B cell (primary cell): ENCODE results near the gene MBP. TPM values are rescaled to one million over a fixed set of nuclear protein-coding genes. Genes with fewer than 3 reads are reported as not detected.

Source experiments
- ATAC-seq: fragments of 200-7000 bp; cut with Tn5 transposase; one replicate; pipeline ENCODE4 v1.10.0; 2021; ENCODE audit warnings: low read depth, mild to moderate bottlenecking, moderate number of reproducible peaks, moderate library complexity
- CTCF ChIA-PET: fragments of 350-600 bp; sonication (Branson Sonifier 250); formaldehyde crosslinking; loops from one replicate; lab custom pipeline; 2021; ENCODE audit warnings: antibody characterized with exemption, inconsistent platforms; lab: Charles Lee
- POLR2A ChIA-PET: fragments of 350-600 bp; sonication (Branson Sonifier 250); formaldehyde crosslinking; loops from one replicate; lab custom pipeline; 2021; ENCODE audit warnings: antibody characterized with exemption; lab: Charles Lee
- DNase-seq: peaks from one replicate; pipeline ENCODE4 v3.0.0; 2013
- H2AFZ ChIP-seq: 2 replicates; pipeline ENCODE4 v1.6.1; 2012; ENCODE audit warnings: mild to moderate bottlenecking, low read depth, low read length; ENCODE audit not compliant: insufficient read depth, poor library complexity, severe bottlenecking
- H3K27ac ChIP-seq, 2 donors: 1 replicate in 1 of 2; 2 replicates in 1 of 2; pipeline ENCODE4 v1.5.1; 2012 to 2013; ENCODE audit warnings: low read length in 2 of 2, mild to moderate bottlenecking in 2 of 2, moderate library complexity in 1 of 2
- H3K27me3 ChIP-seq, 4 experiments: fragments of 200-600 bp in 1 of 4; sonication (generic) in 1 of 4; replicated peaks in 1 of 4; 1 replicate in 2 of 4; 2 replicates in 2 of 4; pipeline versions ENCODE4 v1.6.1 to v1.7.0; 2013 to 2016; ENCODE audit warnings: low read length in 3 of 4, mild to moderate bottlenecking in 2 of 4, mixed read lengths in 1 of 4, moderate library complexity in 1 of 4; ENCODE audit not compliant: insufficient read depth in 4 of 4, control insufficient read depth in 3 of 4; ENCODE audit errors: control extremely low read depth in 1 of 4
- H3K36me3 ChIP-seq, 2 experiments: replicated peaks in 1 of 2; 1 replicate in 1 of 2; 2 replicates in 1 of 2; pipeline versions ENCODE4 v1.6.1 to v1.7.1; 2013; ENCODE audit warnings: low read length in 1 of 2; ENCODE audit not compliant: insufficient read depth in 2 of 2, control insufficient read depth in 1 of 2; ENCODE audit errors: control extremely low read depth in 1 of 2, extremely low read depth in 1 of 2
- H3K4me1 ChIP-seq, 2 donors: fragments of 200-600 bp in 1 of 2; sonication (generic) in 1 of 2; 1 replicate in 1 of 2; 2 replicates in 1 of 2; pipeline versions ENCODE4 v1.5.1 to v1.6.1; 2013 to 2017; ENCODE audit warnings: low read length in 2 of 2; ENCODE audit not compliant: control insufficient read depth in 2 of 2, insufficient read depth in 2 of 2
- H3K4me2 ChIP-seq: replicated peaks from 2 replicates; pipeline ENCODE3; 2012; ENCODE audit warnings: mild to moderate bottlenecking, low read depth, low read length; ENCODE audit not compliant: poor library complexity, severe bottlenecking
- H3K4me3 ChIP-seq, 5 experiments: fragments of 200-600 bp in 1 of 5; sonication (generic) in 1 of 5; 1 replicate in 3 of 5; 2 replicates in 2 of 5; pipeline versions ENCODE4 v1.5.1 to v1.7.0; 2011 to 2016; ENCODE audit warnings: low read length in 4 of 5, mild to moderate bottlenecking in 4 of 5, low read depth in 2 of 5, control low read depth in 1 of 5, moderate library complexity in 1 of 5; ENCODE audit not compliant: insufficient read depth in 1 of 5; ENCODE audit errors: control extremely low read depth in 1 of 5, extremely low read depth in 1 of 5
- H3K79me2 ChIP-seq: fragments of 200-600 bp; sonication (generic); one replicate; pipeline ENCODE4 v1.6.0; 2016; ENCODE audit warnings: low read length; ENCODE audit not compliant: control insufficient read depth, insufficient read depth
- H3K9ac ChIP-seq: fragments of 200-600 bp; sonication (generic); 2 replicates; pipeline ENCODE4 v1.6.1; 2017; ENCODE audit warnings: mild to moderate bottlenecking, low read length, moderate library complexity
- H3K9me3 ChIP-seq, 3 donors: one replicate each; pipeline versions ENCODE4 v1.6.1 to v1.7.1; 2013; ENCODE audit warnings: low read length in 2 of 3; ENCODE audit not compliant: control insufficient read depth in 2 of 3, insufficient read depth in 1 of 3; ENCODE audit errors: control extremely low read depth in 1 of 3
- H4K20me1 ChIP-seq: 2 replicates; pipeline ENCODE4 v1.6.0; 2012; ENCODE audit warnings: mild to moderate bottlenecking, low read length; ENCODE audit not compliant: insufficient read depth, control insufficient read depth, poor library complexity, severe bottlenecking
- H3K27ac Mint-ChIP-seq: one replicate; pipeline ENCODE4 v1.8.0; 2021; ENCODE audit warnings: mixed read lengths
- H3K27me3 Mint-ChIP-seq: one replicate; pipeline ENCODE4 v1.8.0; 2021; ENCODE audit warnings: mixed read lengths
- H3K4me1 Mint-ChIP-seq: one replicate; pipeline ENCODE4 v1.8.0; 2021; ENCODE audit warnings: mixed read lengths
- H3K4me3 Mint-ChIP-seq: one replicate; pipeline ENCODE4 v1.8.0; 2021; ENCODE audit warnings: mixed read lengths
- H3K9me3 Mint-ChIP-seq: one replicate; pipeline ENCODE4 v1.8.0; 2022; ENCODE audit warnings: mixed read lengths; ENCODE audit not compliant: insufficient read depth
- EZH2 ChIP-seq: IDR thresholded peaks from 2 replicates; pipeline ENCODE4 v1.6.1; 2012; ENCODE audit warnings: borderline replicate concordance, low read depth, mild to moderate bottlenecking, moderate library complexity, low read length; ENCODE audit not compliant: insufficient read depth, poor library complexity, severe bottlenecking
- WGBS: methylation state at CpG from one replicate; pipeline ENCODE4 v1.1.5; 2013; ENCODE audit warnings: missing lambda C conversion rate; ENCODE audit not compliant: insufficient coverage; 5-methylcytosine and 5-hydroxymethylcytosine counted together
- intact Hi-C: fragments of 100-400 bp; cut with micrococcal nuclease; formaldehyde crosslinking; loops from one replicate; pipeline ENCODE4 v1.10.0; 2022
- polyA plus RNA-seq: library from polyadenylated mRNA; depleted of rRNA; stranded (reverse); fragments of >200 nt; gene quantifications from 2 replicates; pipeline ENCODE4 v1.2.3, GENCODE V29; 2012
- total RNA-seq, 2 donors: library from RNA; stranded (reverse); fragments of 120-200 nt in 1 of 2; gene quantifications; 1 replicate in 1 of 2; 2 replicates in 1 of 2; pipeline versions ENCODE4 v1.2.3 to v1.2.4, GENCODE V29; 2013 to 2022
- TF ChIP-seq, protein P1 (sequence below): fragments of 200-600 bp; IDR thresholded peaks from one replicate; pipeline ENCODE4 v1.8.0; 2022; ENCODE audit warnings: antibody characterized with exemption, mild to moderate bottlenecking

MBP gene
- total and polyA plus RNA-seq, 2 donors (not counting 1 experiment from before 2014, with no cell fraction given), result 30.1 to 192 TPM

DNA sequence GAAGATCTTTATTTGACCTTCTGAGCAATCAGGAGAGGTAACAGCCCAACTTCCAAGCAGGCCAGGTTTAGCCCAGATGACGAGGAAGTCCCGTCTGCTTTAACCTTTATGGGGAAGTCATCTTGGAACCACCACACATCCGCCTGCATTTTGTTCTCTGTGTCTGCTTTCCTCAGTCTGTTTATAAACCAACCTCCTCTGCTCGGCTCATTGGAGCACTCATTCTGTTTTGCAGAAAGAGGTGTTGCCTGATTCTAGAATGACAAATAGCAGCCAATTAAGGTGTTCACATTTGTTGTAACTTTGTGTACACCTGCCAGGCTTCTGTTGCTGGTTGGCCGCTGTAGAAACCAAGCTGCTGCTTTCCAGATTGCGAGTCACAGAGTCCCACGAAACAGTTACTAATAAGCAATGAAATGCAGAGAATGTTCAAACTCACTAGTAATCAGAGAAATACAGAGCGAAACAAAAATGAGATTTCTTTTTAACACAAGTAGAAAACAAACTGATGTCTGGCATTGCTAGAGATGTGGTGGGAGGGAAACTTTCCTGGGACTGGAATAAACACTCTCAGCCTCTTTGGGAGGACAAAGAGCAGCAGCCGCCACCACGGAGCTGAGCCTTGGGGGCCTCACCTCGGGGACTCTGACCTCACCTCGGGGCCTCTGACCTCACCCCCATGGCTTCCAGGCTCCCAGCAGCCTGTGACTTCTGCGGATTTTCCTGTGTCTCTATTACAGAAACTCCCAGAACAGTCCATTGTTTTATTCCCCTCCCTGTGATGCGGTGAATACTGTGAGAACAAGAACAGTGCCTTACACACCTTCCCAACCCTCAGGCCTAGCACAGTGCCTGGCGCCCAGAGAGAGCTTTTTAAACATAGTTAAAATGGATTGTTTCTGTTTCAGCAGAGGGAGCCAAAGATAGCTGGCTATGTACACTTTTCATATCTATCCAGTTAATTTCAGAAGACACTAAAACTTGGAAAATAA lies 64.0 kb downstream of the MBP start:
- Histone ChIP-seq H3K27ac (peak overlapping the region; percentile 77 to 97), H2AFZ (peak overlapping the region; percentile 19), H3K27me3 (no peaks in the 10 kb centered on the region), H3K9me3 (peaks cover 0 to 6% (median 0%) of the 10 kb centered on the region in 3 donors), H3K36me3 (peaks cover 4 to 29% of the 10 kb centered on the region in 2 experiments), H3K4me2 (peak overlapping the region; percentile 64), H3K4me1 (peaks cover 60 to 73% of the 10 kb centered on the region in 2 donors), H3K4me3 (peak overlapping the region in 1 of 5 experiments; percentile 49), H3K9ac (peak overlapping the region; percentile 19), H4K20me1 (no peaks in the 10 kb centered on the region), H3K79me2 (peaks cover 63% of the 10 kb centered on the region)
- intact Hi-C loops, result loop anchor here (2.0 to 10.0 kb wide), 4 partner anchors 34 to 574 kb away; partner anchors contain the start of gene ZNF516
- H3K9me3 Mint-ChIP-seq, result no peaks in the 10 kb centered on the region
- H3K4me1 Mint-ChIP-seq, result peaks cover 97% of the 10 kb centered on the region
- ATAC-seq, result peak; percentile 35
- H3K4me3 Mint-ChIP-seq, result peak overlapping the region; percentile 82
- peak overlapping the region; percentile 98 for H3K27ac Mint-ChIP-seq
- no peak for TF ChIP-seq EZH2
- TF ChIP-seq, protein P1, sequence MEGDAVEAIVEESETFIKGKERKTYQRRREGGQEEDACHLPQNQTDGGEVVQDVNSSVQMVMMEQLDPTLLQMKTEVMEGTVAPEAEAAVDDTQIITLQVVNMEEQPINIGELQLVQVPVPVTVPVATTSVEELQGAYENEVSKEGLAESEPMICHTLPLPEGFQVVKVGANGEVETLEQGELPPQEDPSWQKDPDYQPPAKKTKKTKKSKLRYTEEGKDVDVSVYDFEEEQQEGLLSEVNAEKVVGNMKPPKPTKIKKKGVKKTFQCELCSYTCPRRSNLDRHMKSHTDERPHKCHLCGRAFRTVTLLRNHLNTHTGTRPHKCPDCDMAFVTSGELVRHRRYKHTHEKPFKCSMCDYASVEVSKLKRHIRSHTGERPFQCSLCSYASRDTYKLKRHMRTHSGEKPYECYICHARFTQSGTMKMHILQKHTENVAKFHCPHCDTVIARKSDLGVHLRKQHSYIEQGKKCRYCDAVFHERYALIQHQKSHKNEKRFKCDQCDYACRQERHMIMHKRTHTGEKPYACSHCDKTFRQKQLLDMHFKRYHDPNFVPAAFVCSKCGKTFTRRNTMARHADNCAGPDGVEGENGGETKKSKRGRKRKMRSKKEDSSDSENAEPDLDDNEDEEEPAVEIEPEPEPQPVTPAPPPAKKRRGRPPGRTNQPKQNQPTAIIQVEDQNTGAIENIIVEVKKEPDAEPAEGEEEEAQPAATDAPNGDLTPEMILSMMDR, result no peak
- peak; percentile 78 for DNase-seq
- 25% methylated on average over 11 of the region's 15 CpGs for WGBS
- H3K27me3 Mint-ChIP-seq, result no peaks in the 10 kb centered on the region
- ChIA-PET CTCF (interaction anchor here (0.7 to 8.2 kb wide), 19 partner anchors 8 to 144 kb away, joined by 3 to 91 read pairs (median 4); partner anchors contain the start of gene MBP), POLR2A (interaction anchor here (1.1 to 6.2 kb wide), 7 partner anchors 12 to 65 kb away, joined by 3 to 58 read pairs (median 5); partner anchors contain the start of gene MBP)
